Fibroblast of pulmonary artery (primary cell): ENCODE results near the gene PKP1.

Experiments used
- DNase-seq: peaks from one replicate; pipeline ENCODE4 v3.0.0-alpha.2; 2010; ENCODE audit warnings: low read depth
- H3K4me3 ChIP-seq: replicated peaks from 2 replicates; pipeline ENCODE4 v1.5.1; 2011; ENCODE audit warnings: low read depth, mild to moderate bottlenecking, control low read depth, low read length, moderate library complexity
- TF ChIP-seq, protein P1 (sequence below): IDR thresholded peaks from 2 replicates; pipeline ENCODE4 v1.5.1; 2011; ENCODE audit warnings: mild to moderate bottlenecking, control low read depth, low read length, inconsistent platforms; ENCODE audit errors: missing control alignments

The PKP1 gene

DNA sequence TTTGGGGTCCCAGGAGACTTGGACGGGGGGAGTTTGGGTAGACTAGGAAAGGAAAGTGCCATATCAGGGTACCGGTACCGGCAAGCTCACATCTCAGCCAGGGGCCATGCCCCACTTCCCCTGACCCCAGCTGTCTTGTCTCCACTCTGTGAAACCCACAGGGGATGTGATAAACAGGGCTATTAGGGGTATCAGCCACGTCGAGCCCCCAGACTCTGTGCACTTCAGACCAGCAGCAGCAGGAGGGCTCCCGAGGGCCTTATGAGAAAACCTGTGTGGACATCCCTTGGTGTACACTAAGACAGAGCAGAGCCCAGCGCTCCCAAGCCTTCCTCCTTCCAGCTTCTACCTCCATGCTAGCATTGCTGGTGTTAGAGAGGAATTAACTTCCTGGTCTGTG, 47.9 kb downstream of the PKP1 start:
- TF ChIP-seq, protein P1, sequence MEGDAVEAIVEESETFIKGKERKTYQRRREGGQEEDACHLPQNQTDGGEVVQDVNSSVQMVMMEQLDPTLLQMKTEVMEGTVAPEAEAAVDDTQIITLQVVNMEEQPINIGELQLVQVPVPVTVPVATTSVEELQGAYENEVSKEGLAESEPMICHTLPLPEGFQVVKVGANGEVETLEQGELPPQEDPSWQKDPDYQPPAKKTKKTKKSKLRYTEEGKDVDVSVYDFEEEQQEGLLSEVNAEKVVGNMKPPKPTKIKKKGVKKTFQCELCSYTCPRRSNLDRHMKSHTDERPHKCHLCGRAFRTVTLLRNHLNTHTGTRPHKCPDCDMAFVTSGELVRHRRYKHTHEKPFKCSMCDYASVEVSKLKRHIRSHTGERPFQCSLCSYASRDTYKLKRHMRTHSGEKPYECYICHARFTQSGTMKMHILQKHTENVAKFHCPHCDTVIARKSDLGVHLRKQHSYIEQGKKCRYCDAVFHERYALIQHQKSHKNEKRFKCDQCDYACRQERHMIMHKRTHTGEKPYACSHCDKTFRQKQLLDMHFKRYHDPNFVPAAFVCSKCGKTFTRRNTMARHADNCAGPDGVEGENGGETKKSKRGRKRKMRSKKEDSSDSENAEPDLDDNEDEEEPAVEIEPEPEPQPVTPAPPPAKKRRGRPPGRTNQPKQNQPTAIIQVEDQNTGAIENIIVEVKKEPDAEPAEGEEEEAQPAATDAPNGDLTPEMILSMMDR: no peak
- no peak overlapping the region for H3K4me3 ChIP-seq
- DNase-seq: no peak

DNA sequence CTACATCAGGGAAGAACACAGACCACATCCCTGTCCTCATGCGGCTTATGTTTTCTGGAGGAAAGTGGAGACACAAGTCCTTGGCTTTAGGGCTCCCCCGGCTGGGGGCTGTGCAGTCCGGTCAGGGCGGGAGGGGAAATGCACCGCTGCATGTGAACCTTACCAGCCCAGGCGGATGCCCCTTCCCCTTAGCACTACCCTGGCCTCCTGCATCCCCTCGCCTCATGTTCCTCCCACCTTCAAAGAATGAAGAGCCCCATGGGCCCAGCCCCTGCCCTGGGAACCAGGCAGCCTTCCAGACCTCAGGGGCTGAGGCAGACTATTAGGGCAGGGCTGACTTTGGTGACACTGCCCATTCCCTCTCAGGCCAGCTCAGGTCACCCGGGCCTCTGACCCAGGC, 48.7 kb downstream of the PKP1 start:
- TF ChIP-seq, protein P1: no peak
- H3K4me3 ChIP-seq: no peak overlapping the region
- no peak for DNase-seq

DNA sequence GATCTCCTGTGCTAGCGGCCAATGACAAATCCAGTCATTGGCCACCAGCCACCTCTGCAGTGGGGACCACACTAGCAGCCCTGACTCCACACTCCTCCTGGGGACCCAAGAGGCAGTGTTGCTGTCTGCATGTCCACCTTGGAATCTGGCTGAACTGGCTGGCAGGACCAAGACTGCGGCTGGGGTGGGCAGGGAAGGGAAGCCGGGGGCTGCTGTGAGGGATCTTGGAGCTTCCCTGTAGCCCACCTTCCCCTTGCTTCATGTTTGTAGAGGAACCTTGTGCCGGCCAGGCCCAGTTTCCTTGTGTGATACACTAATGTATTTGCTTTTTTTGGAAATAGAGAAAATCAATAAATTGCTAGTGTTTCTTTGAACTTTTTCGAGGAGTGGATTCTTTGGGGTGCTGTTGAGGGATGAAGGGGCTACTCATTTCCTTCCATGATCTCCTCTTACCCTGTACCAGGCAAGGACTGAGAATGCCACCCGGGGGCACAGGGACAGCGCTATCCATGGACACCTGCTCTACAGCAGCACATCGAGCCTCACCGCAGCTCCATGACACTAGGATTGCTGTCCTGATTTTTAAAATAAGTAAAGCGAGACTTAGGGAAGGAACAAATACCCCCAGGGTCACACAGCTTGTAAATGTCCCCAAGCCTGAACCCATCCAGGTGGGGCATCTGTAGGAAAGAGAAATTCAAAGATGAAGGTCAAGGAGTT, 49.5 kb downstream of the PKP1 start:
- TF ChIP-seq, protein P1: no peak
- no peak for DNase-seq
- H3K4me3 ChIP-seq: no peak overlapping the region

DNA sequence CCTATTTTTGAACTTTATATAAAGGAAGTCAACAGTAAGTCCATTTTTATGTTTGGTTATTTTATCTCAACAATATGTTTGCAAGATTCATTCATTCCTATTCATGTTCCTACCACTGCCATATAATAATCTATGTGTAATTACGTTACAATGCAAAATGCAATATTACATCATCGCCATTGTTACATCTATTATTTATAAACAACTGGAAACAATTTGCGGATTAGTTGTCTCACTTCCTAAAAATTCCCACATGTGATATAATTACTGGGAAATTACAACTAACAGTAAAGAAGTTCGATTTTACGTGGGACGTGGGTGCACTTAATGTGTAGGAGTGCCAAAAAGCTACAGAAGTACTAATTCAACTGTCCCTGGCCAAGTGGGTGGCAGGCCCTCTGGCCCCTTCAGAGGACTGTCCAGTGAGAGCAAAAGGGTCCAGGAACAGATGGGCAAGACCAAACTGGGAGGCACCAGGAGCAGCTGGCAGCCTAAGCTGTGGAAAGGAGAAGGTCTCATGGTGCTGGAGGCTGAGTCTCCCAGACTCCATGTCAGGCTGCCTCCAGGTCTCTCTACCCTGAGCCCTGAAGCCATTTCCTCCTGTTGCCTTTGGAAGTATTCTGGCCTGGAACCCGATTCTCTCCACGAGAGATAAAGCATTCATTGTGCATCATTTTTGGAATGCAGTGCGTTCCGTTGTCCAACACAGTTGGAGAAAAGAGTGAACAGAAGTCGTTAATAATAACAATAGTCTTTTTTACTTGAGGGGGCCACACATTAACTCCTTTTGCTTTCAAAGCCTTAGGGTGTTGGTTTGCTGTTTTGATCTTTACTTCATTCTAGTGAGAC, 51.2 kb downstream of the PKP1 start:
- no peak for DNase-seq
- no peak overlapping the region for H3K4me3 ChIP-seq
- TF ChIP-seq, protein P1: no peak

DNA sequence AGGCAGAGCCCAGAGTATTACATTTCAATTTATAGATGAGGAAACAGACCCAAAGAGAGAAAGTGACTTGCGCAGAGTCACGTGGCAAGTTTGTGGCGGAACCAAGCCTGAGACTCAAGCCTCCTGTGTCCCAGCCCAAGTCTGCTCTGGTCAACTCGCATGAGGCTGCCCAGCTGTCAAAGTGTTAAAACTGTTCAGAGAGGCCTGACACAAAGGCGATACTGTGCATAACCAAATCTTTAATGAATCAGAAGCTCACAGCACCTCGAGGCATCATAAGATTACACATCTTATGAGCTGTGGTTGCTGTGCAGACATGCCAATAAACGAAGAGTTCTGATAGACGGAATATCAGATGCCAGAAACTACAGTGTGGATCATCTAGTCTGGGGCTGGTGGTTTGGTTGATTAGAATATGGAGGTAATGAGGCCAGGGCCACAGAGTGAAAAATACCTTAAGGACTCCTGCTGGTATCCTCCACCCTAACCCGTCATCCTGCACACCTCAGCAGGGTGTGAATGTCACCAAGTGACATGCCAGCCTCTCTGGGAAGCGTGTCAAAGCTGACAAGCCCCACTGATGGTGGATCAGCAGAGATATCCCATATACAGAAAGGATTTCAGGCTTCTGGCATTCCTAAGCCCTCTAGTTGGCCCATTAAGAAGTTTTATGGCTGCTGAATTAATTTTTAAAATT, 52.0 kb downstream of the PKP1 start:
- H3K4me3 ChIP-seq: no peak overlapping the region
- TF ChIP-seq, protein P1: no peak
- DNase-seq: no peak

DNA sequence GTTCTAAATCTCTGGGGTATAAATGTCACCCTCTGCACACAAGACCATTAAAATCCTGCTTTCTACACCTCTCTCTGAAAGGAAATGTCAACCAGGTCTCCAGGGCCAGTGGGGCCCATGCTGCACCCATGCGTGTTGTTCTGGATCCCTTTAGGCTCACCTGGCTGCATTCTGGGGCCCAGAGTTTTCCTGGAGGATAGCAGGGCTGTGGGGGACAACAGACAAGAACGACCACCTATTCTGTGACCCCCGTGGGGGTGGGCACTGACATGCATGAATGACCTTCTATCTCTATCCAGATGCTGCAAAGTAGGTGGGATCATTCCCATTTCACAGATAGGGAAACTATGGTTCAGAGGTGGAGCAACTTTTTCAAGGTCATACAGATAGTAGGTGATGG, 52.6 kb downstream of the PKP1 start:
- H3K4me3 ChIP-seq: no peak overlapping the region
- TF ChIP-seq, protein P1: no peak
- DNase-seq: no peak
